Measurements from ENCODE around the gene EARS2. TPM values are rescaled to one million over a fixed set of nuclear protein-coding genes. Genes with fewer than 3 reads are reported as not detected.

The EARS2 gene
- total RNA-seq, 1 experiment from 2014 or later = 50.1 TPM

- no peak overlapping the region for H3K4ac ChIP-seq (ENCODE audit: low read depth, low read length)
- no peak overlapping the region for H3T11ph ChIP-seq (ENCODE audit: low read length)
- Mint-ChIP-seq H3K36me3 (ENCODE audit: insufficient read depth in 1 of 3, low read depth in 3 of 3) (peaks cover 4 to 62% (median 51%) of the 10 kb centered on the region in 3 experiments; a peak in 5 of 7 replicates), H3K9me3 (no peaks in the 10 kb centered on the region), H3K27me3 (ENCODE audit: low read depth) (no peaks in the 10 kb centered on the region; the same call in 1 of the 2 replicates), H3K4me3 (no peak overlapping the region), H3K4me1 (no peaks in the 10 kb centered on the region), H3K27ac (peak overlapping the region in 1 of 3 experiments; percentile 44; a peak in 1 of 7 replicates)
- no peak overlapping the region for H4K91ac ChIP-seq (ENCODE audit: insufficient read length, low read depth, low read length)
- no peak overlapping the region for H2BK20ac ChIP-seq (ENCODE audit: low read depth, low read length, poor library complexity, severe bottlenecking)
- H4K8ac ChIP-seq (replicated peaks; ENCODE audit: insufficient read length, low read depth, low read length) = no peak overlapping the region
- H3K27ac ChIP-seq (ENCODE audit: insufficient read length, low read depth, low read length) = no peak overlapping the region
- TF ChIP-seq CTCF (conservative IDR thresholded peaks at IDR 0.05) = no peak
- no peaks in the 10 kb centered on the region for H3K27me3 ChIP-seq (ENCODE audit: insufficient read depth, low read length)
- no peaks in the 10 kb centered on the region for H3K79me2 ChIP-seq (ENCODE audit: insufficient read depth, low read length)
- H3K23me2 ChIP-seq (ENCODE audit: insufficient read length, low read depth, low read length, poor library complexity, severe bottlenecking) = no peaks in the 10 kb centered on the region
- H3K23ac ChIP-seq (ENCODE audit: insufficient read length, low read depth, low read length) = no peak overlapping the region
- H2BK120ac ChIP-seq (ENCODE audit: low read depth, low read length, poor library complexity, severe bottlenecking) = no peak overlapping the region
- H3K9ac ChIP-seq (ENCODE audit: extremely low read depth, insufficient read length, low read length) = no peak overlapping the region
- no peak overlapping the region for H3K18ac ChIP-seq (ENCODE audit: insufficient read length, low read depth, low read length)
- H3K14ac ChIP-seq (ENCODE audit: insufficient read depth, low read length) = no peak overlapping the region
- no peak overlapping the region for H3K56ac ChIP-seq (ENCODE audit: insufficient read length, low read depth, low read length)
- H4K20me1 ChIP-seq (ENCODE audit: control insufficient read depth, insufficient read depth, insufficient read length) = no peaks in the 10 kb centered on the region
- H3K4me2 ChIP-seq (ENCODE audit: insufficient read depth, insufficient read length, low read length) = no peak overlapping the region
- WGBS (ENCODE audit: extremely low coverage, insufficient read length, low lambda C conversion rate) = no CpG with 5 or more reads among the region's 3 CpGs
- DNase-seq = no peak
- H2BK5ac ChIP-seq (ENCODE audit: insufficient read length, low read length) = no peak overlapping the region
- no peak overlapping the region for H2BK15ac ChIP-seq (ENCODE audit: low read depth, low read length)
- H2BK12ac ChIP-seq (ENCODE audit: insufficient read length, low read depth, low read length) = no peak overlapping the region
- no peaks in the 10 kb centered on the region for H3K9me3 ChIP-seq (ENCODE audit: control insufficient read depth, low read depth, low read length)
- H2AFZ ChIP-seq (ENCODE audit: low read length) = no peak overlapping the region
- no peaks in the 10 kb centered on the region for H3K79me1 ChIP-seq (ENCODE audit: insufficient read depth, low read depth, low read length, poor library complexity, severe bottlenecking)
- H3K4me1 ChIP-seq (ENCODE audit: insufficient read depth, low read length) = no peaks in the 10 kb centered on the region
- H4K5ac ChIP-seq (ENCODE audit: insufficient read length, low read depth, low read length) = no peak overlapping the region
- no peak overlapping the region for H2AK5ac ChIP-seq (ENCODE audit: insufficient read length, low read length)
Observed at GRCh38 chr16:23575834-23576233, 18.7 kb upstream of the EARS2 start.

All from H9 (cell line).